HepG2 (cell line): ENCODE measurements around the gene NCMAP. TPM values are rescaled to one million over a fixed set of nuclear protein-coding genes. Genes with fewer than 3 reads are reported as not detected.

Experiments used
- ATF7 ChIP-seq, 2 experiments: fragments of 450-650 bp in 1 of 2; sonication (generic) in 1 of 2; formaldehyde crosslinking in 1 of 2; IDR thresholded peaks; 2 replicates each; pipeline versions ENCODE4 v1.4.0 to v1.6.1; 2016 to 2020; ENCODE audit warnings: antibody characterized with exemption in 1 of 2, mild to moderate bottlenecking in 1 of 2, missing genetic modification reagents in 1 of 2
- BCLAF1 ChIP-seq: fragments of 450-650 bp; IDR thresholded peaks from 2 replicates; pipeline ENCODE4 v1.6.1; 2017; ENCODE audit warnings: mild to moderate bottlenecking
- ELF1 ChIP-seq: sonication (generic); formaldehyde crosslinking; IDR thresholded peaks from 2 replicates; pipeline ENCODE4 v1.4.0; 2020; ENCODE audit warnings: missing genetic modification reagents
- ERF ChIP-seq: IDR thresholded peaks from 2 replicates; pipeline ENCODE4 v1.6.1; 2018; ENCODE audit warnings: missing biosample characterization, missing genetic modification reagents
- HDAC1 ChIP-seq: sonication (generic); formaldehyde crosslinking; IDR thresholded peaks from 2 replicates; pipeline ENCODE4 v1.5.1; 2020; ENCODE audit warnings: mild to moderate bottlenecking, missing genetic modification reagents
- KIAA2018 ChIP-seq: sonication (generic); formaldehyde crosslinking; IDR thresholded peaks from 2 replicates; pipeline ENCODE4 v1.5.0; 2020; ENCODE audit warnings: mild to moderate bottlenecking, missing genetic modification reagents, borderline replicate concordance
- ONECUT2 ChIP-seq: sonication (generic); formaldehyde crosslinking; IDR thresholded peaks from 2 replicates; pipeline ENCODE4 v1.4.0; 2020; ENCODE audit warnings: missing genetic modification reagents
- SNAPC4 ChIP-seq: sonication (generic); formaldehyde crosslinking; IDR thresholded peaks from 2 replicates; pipeline ENCODE4 v1.4.0; 2020; ENCODE audit warnings: mild to moderate bottlenecking, missing genetic modification reagents
- ZMYM2 ChIP-seq: sonication (generic); formaldehyde crosslinking; IDR thresholded peaks from 2 replicates; pipeline ENCODE4 v1.8.0; 2022; ENCODE audit warnings: mild to moderate bottlenecking, missing genetic modification reagents
- ZNF143 ChIP-seq: sonication (generic); formaldehyde crosslinking; IDR thresholded peaks from 2 replicates; pipeline ENCODE4 v1.4.0; 2020; ENCODE audit warnings: missing genetic modification reagents
- ZNF205 ChIP-seq: IDR thresholded peaks from 2 replicates; pipeline ENCODE4 v1.6.1; 2018; ENCODE audit warnings: missing biosample characterization, missing genetic modification reagents
- ZNF230 ChIP-seq: sonication (generic); formaldehyde crosslinking; IDR thresholded peaks from 2 replicates; pipeline ENCODE4 v1.4.0; 2020; ENCODE audit warnings: mild to moderate bottlenecking, missing genetic modification reagents
- polyA plus RNA-seq, 8 experiments: library from polyadenylated mRNA; depleted of rRNA in 3 of 8; stranded (reverse) in 7 of 8; unstranded in 1 of 8; fragments of >200 nt; fragmentation: Illumina TruSeq in 4 of 8; extraction: Trizol in 4 of 8; gene quantifications; 2 replicates each; pipeline versions ENCODE4 v1.2.1 to v1.2.3, GENCODE V29; 2011 to 2016; ENCODE audit warnings: low read depth in 4 of 8, missing spikeins in 1 of 8, mixed read lengths in 1 of 8; ENCODE audit not compliant: insufficient read depth in 1 of 8
- total RNA-seq, 5 experiments: library from RNA; depleted of rRNA; stranded (reverse); fragments of >200 nt; fragmentation: Illumina TruSeq; extraction: Trizol; gene quantifications; 2 replicates each; pipeline ENCODE4 v1.2.3, GENCODE V29; 2016; ENCODE audit warnings: low read depth in 1 of 5
- TF ChIP-seq, protein P1 (sequence below): sonication (generic); formaldehyde crosslinking; IDR thresholded peaks from 2 replicates; pipeline ENCODE4 v1.8.1; 2023; ENCODE audit warnings: missing genetic modification reagents, mild to moderate bottlenecking, borderline replicate concordance

Gene NCMAP
- total and polyA plus RNA-seq, 2 of the 13 experiments (the other 11 are each of a cell fraction or from before 2014, with no cell fraction given) = 2.7 to 20.0 TPM

DNA sequence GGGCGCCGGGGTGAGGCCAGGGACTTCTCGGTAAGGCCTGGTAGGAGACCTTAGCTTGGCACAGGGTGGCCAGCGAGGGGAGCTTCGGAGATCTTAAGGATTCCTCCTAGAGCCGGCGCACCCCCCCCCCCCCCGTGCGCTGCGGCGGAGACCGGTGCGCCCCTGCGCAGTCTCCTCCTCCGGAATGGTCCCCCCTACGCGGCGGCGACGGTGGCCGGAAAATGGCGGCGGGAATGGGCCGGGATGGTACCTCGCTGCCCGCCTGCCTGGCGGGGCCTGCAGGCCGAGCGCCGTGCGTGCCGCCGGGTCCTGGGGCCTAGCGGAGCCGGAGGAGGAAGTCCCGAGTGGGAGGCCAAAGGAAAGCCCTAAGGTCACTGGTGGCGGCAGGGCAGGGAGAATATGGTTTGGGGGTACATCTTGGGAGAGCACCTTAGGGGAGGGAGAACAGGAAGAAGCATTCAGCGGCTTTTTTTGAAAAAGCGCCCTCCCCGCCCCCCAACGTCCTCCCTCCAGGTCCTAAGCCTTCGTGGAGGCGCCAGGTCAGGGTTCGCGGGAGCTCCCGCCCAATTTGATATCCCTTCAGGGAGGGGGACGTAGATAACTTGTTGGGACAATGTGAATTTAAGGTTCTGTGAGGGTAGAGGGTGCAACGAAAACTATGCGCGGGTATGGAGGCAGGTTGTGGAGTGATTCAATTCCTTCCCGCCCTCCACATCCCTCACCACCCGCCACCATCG lies 87.6 kb downstream of the NCMAP start (continued):
- TF ChIP-seq HDAC1 (CRISPR knock-in tag) = 0 out of 2 replicates have a peak, but pooled peaks have one; percentile 11
- TF ChIP-seq, protein P1, sequence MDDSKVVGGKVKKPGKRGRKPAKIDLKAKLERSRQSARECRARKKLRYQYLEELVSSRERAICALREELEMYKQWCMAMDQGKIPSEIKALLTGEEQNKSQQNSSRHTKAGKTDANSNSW (CRISPR knock-in tag) = no peak
- TF ChIP-seq ELF1 (CRISPR knock-in tag) = no peak; the same call in 1 of the 2 replicates
- no peak for TF ChIP-seq ZNF230 (CRISPR knock-in tag)
- no peak for TF ChIP-seq SNAPC4 (CRISPR knock-in tag)
- no peak for TF ChIP-seq ZMYM2 (CRISPR knock-in tag)
- no peak for TF ChIP-seq ATF7 (IDR thresholded peaks at IDR 0.05)
- no peak for TF ChIP-seq ATF7 (CRISPR knock-in tag; IDR thresholded peaks at IDR 0.05)
- TF ChIP-seq ERF (CRISPR knock-in tag) = no peak
- TF ChIP-seq ONECUT2 (CRISPR knock-in tag) = no peak
- no peak for TF ChIP-seq BCLAF1
- TF ChIP-seq ZNF143 (CRISPR knock-in tag) = no peak
- no peak for TF ChIP-seq KIAA2018 (CRISPR knock-in tag)
- no peak for TF ChIP-seq ZNF205
